C4-2B (cell line): ENCODE results near the gene RBM14.

Experiments
- ZFX ChIP-seq: fragments of 450-650 bp; IDR thresholded peaks from 2 replicates; pipeline ENCODE4 v1.6.1; 2017
- TF ChIP-seq, protein P1 (sequence below): fragments of 450-650 bp; conservative IDR thresholded peaks from 2 replicates; pipeline ENCODE4 v1.5.1; 2017; ENCODE audit warnings: mild to moderate bottlenecking

DNA sequence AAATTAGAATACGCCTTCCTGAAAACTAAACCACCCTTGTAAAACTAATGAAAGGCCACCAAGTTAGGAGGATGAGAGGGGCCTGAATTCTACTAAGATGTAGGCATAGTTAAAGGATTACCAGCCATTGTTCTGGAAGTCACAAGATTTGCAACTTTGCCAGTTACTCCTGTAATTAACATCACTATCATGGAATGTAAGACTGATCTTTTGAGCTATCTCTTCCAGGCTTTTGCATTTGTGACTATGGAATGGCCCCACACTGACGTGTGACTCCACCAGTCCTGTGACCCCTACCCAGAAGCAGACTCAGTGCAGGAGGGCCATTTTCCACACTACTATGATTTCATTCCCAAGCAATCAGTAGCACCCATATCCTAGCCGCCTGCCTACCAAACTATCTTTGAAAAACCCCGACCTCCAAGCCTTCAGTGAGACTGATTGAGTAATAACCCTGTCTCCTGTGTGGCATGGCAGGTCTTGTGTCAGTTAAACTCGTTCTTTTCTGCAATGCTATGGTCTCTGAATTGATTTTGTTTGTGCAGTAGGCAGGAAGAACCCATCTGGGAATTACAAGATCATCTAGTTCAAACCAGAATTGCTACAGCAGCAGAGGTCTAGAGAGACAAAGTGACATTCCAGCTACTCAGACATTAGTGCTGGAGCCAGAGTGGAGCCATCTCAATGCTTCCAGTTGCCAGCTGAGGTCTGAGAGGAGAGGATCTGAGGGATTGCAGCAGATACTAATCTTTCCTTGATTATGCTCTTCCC lies 46.2 kb upstream of the RBM14 start:
- TF ChIP-seq, protein P1, sequence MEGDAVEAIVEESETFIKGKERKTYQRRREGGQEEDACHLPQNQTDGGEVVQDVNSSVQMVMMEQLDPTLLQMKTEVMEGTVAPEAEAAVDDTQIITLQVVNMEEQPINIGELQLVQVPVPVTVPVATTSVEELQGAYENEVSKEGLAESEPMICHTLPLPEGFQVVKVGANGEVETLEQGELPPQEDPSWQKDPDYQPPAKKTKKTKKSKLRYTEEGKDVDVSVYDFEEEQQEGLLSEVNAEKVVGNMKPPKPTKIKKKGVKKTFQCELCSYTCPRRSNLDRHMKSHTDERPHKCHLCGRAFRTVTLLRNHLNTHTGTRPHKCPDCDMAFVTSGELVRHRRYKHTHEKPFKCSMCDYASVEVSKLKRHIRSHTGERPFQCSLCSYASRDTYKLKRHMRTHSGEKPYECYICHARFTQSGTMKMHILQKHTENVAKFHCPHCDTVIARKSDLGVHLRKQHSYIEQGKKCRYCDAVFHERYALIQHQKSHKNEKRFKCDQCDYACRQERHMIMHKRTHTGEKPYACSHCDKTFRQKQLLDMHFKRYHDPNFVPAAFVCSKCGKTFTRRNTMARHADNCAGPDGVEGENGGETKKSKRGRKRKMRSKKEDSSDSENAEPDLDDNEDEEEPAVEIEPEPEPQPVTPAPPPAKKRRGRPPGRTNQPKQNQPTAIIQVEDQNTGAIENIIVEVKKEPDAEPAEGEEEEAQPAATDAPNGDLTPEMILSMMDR = no peak
- no peak for TF ChIP-seq ZFX
